GM19193 (cell line): Measurements from ENCODE around the gene SLC22A3.

ENCODE experiments used
- POLR2A ChIP-seq: IDR thresholded peaks from 4 replicates; pipeline ENCODE4 v1.6.1; 2011; ENCODE audit not compliant: insufficient read depth, insufficient read length; ENCODE audit errors: extremely low read depth

Gene SLC22A3

GRCh38 chr6:160348223-160349019, at the start of gene SLC22A3:
SLC22A3 (plus strand) TSS chr6:160348378; CDS start chr6:160348420, 42 bp downstream.
- no peak for TF ChIP-seq POLR2A

GRCh38 chr6:160299559-160299958, 48.6 kb upstream of the SLC22A3 start:
- no peak for TF ChIP-seq POLR2A

- no peak for TF ChIP-seq POLR2A
These were observed 48.0 kb upstream of the SLC22A3 start for GRCh38 chr6:160300076-160300695.

- no peak for TF ChIP-seq POLR2A
These were observed 46.8 kb upstream of the SLC22A3 start for GRCh38 chr6:160301339-160301738.

- TF ChIP-seq POLR2A = no peak
These were observed 44.4 kb upstream of the SLC22A3 start for GRCh38 chr6:160303806-160304205.

- TF ChIP-seq POLR2A = no peak
These were observed 42.1 kb upstream of the SLC22A3 start for GRCh38 chr6:160305926-160306713.

GRCh38 chr6:160309718-160310117, 38.5 kb upstream of the SLC22A3 start:
- TF ChIP-seq POLR2A = no peak

- no peak for TF ChIP-seq POLR2A
These were observed 35.3 kb upstream of the SLC22A3 start for GRCh38 chr6:160312900-160313299.

GRCh38 chr6:160315310-160315709, 32.9 kb upstream of the SLC22A3 start:
- TF ChIP-seq POLR2A = no peak

- TF ChIP-seq POLR2A = no peak
These were observed 31.9 kb upstream of the SLC22A3 start for GRCh38 chr6:160316261-160316660.

- no peak for TF ChIP-seq POLR2A
These were observed 28.9 kb upstream of the SLC22A3 start for GRCh38 chr6:160319246-160319645.

- TF ChIP-seq POLR2A = no peak
These were observed 26.3 kb upstream of the SLC22A3 start for GRCh38 chr6:160321729-160322505.

GRCh38 chr6:160327981-160328380, 20.2 kb upstream of the SLC22A3 start:
- no peak for TF ChIP-seq POLR2A

- no peak for TF ChIP-seq POLR2A
These were observed 19.7 kb upstream of the SLC22A3 start for GRCh38 chr6:160328447-160328846.

- no peak for TF ChIP-seq POLR2A
These were observed 19.0 kb upstream of the SLC22A3 start for GRCh38 chr6:160329188-160329587.
